Measurements from ENCODE around the gene MRPS24.

DNA sequence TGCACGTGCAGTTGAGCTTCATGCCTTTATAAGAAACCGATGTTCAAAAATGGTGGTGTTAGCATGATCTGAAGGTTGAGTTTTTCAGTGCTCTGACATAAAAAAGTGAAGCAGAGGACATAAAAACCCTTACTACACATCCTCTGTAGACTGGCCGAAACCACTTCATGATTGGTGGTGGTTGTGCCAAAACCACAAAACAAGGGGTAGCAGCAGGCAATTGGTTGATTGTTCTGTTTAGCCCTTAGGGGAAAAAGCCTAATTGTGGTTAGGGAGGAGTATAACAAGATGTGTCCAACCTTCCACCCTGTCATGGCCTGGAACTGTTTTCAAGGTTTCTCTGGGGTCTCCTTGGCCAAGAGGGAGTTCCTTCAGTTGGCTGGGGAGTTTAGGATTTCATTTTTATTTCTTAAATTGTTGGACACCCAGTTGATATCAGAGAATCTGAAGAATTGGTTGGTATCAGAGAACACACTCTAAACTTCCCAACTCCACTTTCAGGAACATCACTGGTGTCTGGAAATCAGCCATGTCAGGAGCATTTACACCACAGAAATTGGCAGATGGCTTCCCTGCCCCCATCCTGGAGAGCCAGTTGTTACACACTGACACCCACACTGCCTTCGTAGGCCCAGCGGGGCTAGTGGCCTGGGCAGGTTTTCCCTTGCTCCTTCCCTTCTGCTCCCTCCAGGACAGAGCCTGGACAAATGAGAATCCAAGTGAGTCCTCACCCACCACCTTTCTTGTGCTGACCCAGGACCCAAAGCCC lies 18.8 kb downstream of the MRPS24 start:
- TF ChIP-seq, protein P1, sequence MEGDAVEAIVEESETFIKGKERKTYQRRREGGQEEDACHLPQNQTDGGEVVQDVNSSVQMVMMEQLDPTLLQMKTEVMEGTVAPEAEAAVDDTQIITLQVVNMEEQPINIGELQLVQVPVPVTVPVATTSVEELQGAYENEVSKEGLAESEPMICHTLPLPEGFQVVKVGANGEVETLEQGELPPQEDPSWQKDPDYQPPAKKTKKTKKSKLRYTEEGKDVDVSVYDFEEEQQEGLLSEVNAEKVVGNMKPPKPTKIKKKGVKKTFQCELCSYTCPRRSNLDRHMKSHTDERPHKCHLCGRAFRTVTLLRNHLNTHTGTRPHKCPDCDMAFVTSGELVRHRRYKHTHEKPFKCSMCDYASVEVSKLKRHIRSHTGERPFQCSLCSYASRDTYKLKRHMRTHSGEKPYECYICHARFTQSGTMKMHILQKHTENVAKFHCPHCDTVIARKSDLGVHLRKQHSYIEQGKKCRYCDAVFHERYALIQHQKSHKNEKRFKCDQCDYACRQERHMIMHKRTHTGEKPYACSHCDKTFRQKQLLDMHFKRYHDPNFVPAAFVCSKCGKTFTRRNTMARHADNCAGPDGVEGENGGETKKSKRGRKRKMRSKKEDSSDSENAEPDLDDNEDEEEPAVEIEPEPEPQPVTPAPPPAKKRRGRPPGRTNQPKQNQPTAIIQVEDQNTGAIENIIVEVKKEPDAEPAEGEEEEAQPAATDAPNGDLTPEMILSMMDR (IDR thresholded peaks at IDR 0.05): no peak
- no peak for TF ChIP-seq POLR2A (IDR thresholded peaks at IDR 0.05)

Measured in ovary (tissue), 3 donors.